NCI-H146 treated with DMSO at 0.1 percent for 48 hours (cell line): Measurements from ENCODE around the gene DUSP10.

ENCODE experiments used
- DNase-seq: peaks from one replicate; lab custom pipeline; 2025; ENCODE audit not compliant: unreplicated experiment; lab: John Stamatoyannopoulos, UW

DUSP10 gene

DNA sequence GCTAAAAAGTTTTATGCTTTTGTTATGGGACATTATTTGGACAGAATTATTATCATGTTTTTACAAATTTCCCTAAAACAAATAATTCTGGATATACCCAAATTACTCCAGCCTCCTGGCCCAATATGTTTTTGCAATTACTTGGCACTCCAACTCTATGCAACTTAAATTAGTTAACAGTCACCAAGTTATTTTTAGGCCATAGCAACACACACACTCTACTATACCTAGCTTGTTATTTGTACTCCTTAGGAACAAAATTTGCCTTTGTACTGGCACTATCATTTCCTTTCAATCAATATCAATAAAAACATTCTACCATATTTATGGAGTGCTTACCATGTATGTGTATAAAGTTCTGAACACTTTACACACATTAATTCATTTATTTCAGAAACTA lies 7.7 kb downstream of the DUSP10 start:
- DNase-seq, result no peak

DNA sequence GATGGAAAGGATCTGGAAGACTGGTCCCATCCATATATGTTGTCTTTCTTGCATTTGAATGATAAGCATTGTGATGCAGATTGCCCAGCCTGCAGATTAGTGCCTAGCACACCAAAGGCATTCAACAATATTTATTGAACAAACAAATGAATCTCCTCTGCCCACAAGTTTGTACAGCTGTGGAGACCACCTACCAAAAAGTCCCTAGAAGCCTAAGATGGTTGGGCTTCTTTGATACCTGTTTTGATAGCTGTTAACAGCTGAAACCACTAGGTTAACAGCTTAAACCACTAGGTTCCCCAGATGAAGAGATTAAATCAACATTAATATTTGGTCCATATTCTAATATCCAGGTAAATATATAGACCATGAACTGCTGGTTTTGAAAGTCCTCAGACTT lies 9.8 kb downstream of the DUSP10 start:
- no peak for DNase-seq

DNA sequence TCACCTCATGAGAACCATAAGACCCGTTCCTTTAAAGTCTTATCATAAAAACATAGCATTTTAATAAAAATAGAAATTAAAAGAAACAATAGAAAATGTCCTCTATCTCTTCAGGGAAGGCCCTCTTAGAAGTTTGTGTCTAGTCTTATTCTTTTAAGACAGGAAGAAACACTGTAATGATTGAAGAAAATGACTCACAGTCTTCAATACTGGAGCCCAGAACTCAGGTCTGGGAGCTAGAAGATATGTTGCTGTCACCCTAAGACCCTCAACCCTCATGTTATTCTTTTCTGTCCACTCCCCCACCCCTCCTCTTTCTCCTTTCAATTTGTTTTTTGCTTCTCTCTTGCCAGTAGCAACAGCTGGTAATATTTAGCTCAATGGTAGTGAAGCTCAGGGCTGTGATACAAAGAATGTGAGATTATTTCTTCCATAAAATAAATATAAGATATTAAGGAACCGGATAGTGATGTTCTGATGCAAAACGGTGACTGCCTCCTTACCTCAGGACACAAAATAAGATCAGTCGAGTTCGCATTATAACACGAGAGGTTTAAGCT lies 12.0 kb downstream of the DUSP10 start:
- DNase-seq, result no peak

DNA sequence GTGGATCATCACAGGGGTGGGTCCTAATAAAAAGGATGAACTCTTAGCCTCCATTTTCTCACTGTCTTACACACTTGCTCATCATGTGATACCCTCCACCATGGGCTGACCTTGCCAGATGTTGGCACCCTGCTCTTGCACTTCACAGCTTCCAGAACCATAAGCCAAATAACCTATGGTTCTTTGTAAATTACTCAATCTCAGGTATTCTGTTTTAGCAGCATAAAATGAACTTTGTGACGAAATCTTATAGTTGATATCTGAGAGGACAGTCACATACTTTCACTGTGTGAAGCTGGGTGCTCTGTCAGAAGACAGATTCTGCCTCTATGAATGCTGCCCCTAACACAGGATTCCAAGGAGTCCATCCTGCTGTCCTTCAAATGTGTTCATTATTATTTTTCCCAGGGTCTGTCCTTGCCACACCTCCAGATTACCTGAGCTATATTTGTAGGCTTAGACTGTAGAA lies 13.8 kb downstream of the DUSP10 start:
- no peak for DNase-seq

DNA sequence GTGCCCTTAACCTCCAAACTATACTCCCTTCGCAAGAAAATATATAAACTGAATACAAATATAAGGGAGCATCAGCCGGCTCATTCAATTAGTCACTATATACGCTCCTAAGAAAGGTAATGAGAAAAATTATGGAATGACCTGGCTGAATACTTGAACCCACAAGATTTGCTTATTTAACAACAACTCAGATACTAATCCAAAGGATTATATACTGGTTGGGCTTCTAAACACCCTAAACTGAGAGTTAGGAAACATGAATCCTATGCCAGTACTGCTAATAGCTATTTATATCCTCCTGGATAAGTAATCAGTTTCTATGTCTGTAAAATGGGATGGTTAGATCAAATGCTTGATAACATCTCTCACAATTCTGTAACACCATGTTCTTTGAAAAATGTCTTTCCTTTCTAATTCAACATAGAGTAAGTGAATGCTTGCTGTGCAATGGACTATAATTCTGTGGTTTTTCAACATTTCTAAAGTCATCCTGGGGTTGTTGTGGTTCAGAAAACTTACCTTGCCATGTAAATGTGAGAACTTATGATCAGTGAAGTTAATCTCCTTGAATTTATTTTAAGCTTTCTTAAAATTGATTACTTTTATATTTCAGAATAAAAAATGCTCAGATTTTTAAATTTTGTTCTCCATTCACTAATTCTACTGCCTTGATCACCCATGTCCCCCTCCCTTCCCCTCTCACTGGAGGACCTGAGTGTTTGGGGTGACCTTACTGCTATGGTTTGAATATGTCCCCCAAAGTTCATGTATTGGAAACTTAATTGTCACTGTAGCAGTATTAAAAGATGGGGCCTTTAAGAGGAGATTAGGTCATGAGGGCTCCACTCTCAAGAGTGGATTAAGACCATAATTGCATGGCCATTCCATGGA lies 14.5 kb downstream of the DUSP10 start:
- no peak for DNase-seq

DNA sequence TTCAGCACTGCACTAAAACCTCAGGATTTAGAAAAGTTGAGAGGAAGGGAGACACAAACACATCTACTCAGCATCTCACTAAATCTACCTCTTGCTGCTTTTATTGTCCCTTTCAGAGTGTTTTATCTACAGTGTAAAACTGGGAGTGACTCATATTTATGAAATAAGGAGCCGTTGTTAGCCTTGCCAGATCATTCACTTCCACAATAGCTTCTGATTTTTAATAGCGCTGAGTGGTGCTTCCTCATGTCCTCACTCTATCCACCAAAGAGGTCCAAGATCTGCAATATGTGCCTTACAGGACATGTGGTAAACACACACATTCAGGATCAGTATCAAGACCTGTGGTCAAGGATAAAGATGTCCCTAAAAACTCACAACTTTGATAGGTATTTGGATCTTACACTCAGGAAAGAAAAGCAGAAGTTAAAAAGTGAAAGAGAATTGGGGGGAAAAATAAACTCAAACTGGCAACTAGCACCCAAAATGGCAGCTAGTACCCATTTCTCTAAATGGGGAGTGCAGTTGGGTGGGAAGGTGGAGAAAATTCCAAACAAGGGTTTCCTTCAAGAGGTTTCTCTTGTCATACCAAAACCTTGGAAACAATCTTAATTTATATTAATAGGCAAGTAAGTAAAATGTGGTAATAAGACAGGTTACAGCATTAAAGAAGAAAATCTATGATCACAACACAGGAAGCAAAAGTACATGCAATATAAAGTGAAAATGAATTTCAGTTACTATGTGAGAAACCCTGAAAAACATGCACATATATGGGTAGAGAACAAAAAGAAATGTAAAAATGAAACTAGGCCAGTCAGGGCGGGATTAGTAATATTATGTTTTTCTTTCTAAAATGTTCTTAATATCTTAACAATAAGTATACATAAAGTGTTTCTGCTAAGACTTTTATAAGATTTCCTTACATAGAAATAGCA lies 15.9 kb downstream of the DUSP10 start:
- no peak for DNase-seq

DNA sequence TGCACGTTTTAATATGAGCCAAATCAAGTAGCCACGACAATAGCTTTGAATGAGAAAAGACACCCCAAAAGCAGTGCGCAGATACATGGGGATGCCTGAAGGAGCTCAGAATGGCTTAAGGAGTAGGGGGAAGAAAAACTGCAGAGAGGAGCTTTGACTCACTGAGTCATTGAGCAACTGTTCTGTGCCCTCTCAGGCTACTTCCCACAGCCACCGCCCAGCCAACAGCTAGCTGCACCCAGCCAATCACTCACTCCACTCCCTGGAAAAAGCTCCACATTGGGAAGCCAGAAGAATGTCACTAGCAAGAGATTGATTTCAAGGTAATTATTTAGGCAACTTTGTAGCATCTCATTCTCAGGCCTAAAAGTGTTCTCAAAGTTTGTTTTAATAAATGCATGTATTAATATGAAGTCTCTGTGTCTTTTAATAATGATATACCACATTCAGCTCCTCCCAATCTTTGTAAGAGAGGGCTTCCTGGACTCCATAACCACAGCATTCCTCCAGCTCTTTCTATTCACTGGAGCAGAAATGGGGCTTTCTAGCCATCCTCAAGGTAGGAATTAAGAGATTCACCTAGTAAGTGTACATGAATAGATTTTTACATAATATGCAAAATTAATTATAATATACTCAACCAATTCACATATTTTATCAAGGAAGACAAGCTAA lies 16.8 kb downstream of the DUSP10 start:
- DNase-seq, result no peak

DNA sequence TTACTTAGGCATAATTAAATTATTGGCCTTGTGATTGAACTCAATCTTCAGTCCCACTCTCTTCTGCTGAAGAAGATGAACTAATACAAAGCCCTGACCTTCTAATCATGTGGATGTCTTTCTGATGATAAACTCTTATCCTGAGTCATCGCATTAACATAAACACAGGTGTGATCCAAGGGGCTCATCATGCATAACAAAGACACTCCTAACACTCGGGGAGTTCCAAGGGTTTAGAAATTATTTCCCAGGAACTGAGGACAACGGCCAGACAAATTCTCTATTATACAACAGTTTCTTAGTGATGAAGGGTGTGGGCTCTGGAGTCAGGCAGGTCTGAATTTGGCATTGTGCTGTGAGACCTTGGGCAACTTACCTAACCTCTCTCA lies 18.0 kb downstream of the DUSP10 start:
- no peak for DNase-seq

DNA sequence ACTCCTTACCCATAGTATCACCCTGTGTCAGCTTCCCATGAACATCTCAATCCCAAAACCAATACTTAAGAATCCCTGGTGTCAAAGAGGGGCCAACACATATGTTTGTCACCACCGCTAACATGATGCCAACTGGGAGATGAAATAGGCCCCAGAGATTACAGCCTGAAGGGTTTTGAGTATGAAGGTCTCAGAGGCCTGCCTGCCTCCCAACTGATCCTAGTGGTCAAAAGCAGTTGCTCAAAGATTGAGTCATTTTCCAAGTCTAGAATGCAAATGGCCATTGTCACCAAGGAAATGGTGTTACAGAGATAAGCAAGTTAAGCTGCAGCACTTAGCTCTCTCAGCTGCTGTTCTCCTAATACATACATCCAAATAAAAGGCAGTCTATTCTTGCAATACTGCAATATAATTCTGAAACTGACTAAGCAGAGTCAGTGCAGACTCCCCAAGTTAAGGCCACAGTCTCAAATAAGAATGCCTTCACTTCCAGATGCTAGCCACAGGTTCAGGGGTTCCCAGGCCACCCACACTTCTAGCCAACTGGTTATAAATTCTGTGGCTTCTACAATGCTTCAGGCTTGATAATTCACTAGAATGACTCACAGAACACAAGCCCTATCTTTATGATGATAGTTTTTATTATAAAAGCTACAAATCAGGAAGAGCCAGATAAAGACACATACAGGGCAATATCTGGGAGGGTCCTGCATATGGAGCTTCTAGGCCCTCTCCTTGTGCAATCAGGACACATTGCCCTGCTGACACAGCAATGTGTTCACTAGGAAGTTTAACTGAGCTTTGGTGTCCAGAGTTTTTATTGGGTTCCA lies 18.7 kb downstream of the DUSP10 start:
- no peak for DNase-seq

DNA sequence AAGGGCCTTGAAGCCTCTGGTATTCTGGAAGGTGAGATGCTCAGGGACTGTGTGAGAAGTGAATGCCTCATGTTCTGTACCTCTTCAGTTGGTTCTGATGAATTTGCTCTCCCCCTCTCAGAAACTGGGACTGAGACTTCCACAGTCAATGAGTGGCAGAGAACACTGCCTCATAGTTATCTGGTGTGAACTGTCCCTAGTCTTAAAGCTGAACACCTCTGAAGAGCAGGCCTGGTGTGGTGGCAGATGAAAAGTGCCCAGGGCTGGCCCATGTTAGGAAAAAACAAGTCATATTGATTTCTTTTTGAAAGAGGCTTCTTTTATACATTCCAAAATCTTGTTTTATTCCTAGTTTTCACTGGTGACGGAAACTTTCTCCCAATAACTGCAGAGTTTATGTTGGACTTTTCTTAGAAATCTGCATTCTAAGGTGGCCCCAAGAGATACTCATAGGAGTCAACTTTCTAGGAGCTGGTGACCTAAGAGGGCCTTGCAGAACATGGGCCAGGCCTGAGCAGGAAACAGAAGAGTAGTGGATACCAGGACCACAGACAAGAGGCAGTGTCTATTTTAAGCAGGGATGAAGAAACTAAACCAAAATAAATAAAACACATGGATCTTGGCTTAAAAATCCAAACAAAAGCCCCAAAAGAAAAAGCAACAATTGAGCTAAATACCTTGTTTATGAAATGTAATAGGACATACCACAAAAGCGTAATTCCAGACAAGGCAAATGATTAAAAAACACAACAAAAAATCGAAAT lies 19.5 kb downstream of the DUSP10 start:
- DNase-seq, result no peak

DNA sequence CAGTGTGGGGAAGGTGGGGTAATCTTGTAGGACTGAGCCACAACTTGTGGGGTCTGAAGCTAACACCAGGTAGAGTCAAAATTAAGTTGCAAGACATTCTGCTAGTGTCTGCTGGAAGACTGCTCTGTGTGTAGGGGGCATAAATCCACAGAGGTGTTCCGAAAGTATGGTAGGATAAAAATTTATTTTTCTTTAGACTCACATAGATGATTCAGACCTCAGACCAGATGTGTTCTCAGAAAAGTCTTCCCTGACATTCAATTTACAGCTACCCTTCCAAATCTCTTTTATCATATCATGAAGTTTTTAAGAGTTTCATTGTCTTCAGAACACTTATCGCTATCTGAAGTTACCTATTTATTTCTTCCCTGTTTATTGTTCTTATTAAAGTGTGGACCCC lies 21.3 kb downstream of the DUSP10 start:
- DNase-seq, result no peak

DNA sequence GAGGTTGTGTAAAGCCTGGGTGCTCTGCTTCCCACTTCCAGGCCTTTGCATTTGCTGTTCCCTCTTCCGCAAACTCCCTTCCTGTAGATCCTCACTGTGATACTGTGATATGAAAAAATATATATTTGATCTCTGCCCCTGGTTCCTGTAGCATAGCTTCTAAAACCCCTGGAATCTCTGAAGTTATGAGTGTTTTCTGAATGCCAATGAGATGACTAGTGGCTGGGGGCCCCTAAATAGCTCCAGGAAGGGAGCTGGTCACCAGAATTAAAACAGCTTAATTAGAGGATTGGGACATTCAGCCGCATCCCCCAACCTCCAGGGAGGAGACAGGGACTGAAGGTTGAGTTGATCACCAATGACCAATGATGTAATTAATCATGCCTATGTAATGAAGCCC lies 21.9 kb downstream of the DUSP10 start:
- DNase-seq, result no peak

DNA sequence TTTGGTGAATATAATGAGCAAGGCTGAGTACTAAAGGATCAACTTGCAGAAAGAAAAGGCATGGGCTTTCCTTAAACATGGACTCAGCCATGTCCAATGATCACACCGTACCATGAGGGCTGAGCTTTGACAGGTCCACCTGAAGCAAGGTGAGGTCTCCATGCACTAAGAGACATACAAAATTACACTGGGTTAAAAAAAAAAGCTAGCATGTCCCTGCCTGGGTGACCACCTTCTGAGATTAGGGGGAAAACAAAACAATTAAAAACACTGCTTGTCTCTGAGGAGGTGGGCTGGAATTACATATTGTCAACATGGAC lies 22.7 kb downstream of the DUSP10 start:
- DNase-seq, result no peak

DNA sequence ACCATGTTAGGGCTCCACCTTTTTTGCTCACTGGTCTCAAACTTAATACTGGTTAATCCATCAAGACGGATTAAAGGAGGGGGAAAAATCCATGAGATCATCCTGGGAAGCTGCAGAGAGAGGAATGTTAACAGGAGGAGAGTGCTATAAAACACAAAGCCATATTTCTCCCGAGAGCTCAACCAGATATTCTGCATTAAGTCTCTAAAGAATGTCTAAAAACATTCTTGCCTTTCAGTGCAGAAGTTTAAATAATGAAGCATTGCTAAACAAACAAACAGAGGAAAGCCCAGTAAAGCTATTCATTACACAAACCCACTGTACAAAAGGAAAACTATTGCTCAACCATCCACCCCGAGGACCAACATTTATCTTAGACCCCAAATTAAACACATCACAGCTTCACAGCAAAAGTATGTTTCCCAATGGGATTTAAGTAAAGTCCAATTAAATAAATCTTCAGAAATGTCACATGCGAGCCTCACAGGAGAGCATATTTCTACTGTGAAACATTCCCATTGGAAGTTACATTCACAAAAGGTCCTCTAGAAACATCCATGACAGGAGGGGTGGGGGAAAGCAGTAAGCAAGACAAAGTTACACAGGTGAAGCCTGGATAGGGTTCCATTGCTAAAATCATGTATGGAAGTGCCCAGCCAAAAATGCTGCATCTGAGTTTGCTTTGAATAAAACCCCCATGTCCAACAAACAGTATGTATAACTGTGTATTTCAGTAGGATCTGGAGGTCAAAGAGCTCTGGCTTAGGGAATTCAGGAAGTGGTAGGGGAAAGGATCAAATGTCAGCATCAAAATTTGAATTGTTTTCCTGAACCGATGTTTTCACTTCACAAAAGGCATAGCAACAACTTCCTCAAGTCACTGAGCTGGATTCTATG lies 23.3 kb downstream of the DUSP10 start:
- no peak for DNase-seq

DNA sequence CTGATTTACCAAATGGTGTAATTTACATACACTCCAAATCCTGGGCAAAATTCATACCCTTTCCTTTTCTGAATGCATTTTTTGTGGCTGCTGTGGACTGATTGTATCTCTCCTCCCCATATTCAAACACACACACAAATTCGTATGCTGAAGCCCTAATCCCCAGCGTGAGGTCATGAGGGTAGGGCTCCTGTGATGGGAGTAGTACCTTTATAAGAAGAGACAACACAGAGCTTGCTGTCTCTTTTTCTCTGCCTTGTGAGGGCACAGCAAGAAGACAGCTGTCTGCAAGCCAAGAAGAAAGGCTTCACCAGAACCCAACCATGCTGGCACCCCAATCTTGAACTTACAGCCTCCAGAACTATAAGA lies 24.4 kb downstream of the DUSP10 start:
- DNase-seq, result no peak

DNA sequence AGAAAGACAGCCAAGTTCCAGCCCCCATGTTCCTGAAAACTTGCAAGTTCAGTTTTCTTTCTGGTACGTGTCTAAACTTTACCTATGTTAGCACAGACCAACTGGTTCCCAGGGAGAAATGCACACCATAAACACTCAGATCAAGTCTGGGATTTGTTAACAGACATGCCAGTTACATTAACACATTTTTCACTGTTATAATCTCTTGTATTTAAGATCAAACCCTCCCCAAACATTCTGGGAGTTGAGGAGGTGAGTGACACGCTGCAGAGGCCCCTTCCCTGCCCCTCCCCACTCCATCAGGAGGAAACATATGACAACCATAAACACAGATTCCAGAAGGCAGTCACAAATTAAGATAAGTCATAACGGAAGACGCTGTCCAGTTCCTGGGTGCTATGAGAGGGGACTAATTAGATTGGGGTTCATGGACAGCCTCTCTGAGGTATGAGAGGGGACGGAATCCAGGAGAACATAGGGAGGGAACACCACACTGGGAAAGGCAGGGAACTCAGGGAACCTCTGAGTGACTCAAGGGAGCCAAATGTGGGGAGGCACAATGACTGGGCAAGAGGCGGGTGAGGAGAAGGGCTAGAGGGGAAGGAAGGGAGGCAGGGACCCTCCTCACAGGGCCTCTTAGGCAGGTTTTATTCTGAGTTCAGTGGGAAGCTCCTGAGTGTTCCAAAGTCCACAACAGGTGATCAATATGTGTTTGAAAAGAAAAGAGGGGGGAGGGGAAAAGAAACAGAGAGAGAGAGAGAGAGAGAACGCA lies 25.0 kb downstream of the DUSP10 start:
- DNase-seq, result no peak

DNA sequence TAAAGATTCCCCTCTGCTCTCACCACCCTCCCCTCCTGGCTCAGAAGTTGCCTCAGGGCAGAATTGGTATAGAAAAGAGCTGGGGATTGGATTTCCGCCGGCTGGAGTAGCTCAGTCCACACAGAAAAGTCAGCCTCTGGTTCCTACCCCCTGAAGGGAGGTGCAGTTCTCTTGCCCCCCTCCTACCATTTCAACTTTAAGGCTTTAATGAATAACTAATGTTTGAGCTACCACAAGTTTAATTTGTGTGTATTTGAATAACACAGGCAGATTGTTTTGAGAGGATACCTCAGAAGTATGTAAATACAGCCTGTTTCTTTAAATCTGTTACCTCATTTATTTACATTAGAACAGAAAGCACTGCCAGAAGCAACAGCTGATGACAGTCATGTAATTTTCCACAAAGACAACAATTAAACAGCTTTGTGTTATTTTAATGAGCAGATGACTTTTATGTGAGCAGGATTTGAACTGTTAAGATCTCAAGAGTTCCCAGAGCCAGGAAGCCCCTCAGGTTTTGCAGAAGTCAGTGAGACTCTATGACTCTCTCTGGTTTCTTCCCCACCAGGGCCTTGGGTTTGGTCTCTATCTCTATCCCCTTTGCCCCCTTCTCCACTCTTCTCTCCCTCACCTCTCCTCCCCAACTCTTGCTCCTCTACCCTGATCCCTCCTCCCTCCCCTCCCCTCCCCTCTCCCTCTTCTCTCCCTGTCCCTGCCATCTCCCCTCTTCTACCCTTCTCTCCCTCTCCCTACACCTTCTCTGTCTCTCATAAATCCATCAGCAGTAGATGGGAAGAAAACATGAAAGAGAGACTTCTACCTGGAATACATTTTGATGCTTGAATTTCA lies 26.3 kb downstream of the DUSP10 start:
- peak; percentile 97 for DNase-seq
